Right lobe of liver (tissue), 4 donors: ENCODE measurements around the gene CNGB1.
"Not testable (repeated sequence)": the region's sequence is repeated elsewhere in the genome, so short reads cannot be mapped to it uniquely, and the experiment has no call there.

Experiments
- POLR2A ChIP-seq: fragments of 450-650 bp; IDR thresholded peaks from one replicate; pipeline ENCODE4 v1.6.1; 2017; ENCODE audit warnings: antibody characterized with exemption, mild to moderate bottlenecking
- TF ChIP-seq, protein P1 (sequence below), 4 donors: fragments of 200-600 bp in 3 of 4; fragments of 450-650 bp in 1 of 4; IDR thresholded peaks; one replicate each; pipeline versions ENCODE4 v1.5.1 to v1.8.0; 2016 to 2022; ENCODE audit warnings: antibody characterized with exemption in 4 of 4, mild to moderate bottlenecking in 2 of 4
- donor health status: DM: no; HTN: no; CAD: no.
- donor health status: DM: no; HTN: no; CAD: no.
- donor health status: DM: no; HTN: yes; CAD: no.

DNA sequence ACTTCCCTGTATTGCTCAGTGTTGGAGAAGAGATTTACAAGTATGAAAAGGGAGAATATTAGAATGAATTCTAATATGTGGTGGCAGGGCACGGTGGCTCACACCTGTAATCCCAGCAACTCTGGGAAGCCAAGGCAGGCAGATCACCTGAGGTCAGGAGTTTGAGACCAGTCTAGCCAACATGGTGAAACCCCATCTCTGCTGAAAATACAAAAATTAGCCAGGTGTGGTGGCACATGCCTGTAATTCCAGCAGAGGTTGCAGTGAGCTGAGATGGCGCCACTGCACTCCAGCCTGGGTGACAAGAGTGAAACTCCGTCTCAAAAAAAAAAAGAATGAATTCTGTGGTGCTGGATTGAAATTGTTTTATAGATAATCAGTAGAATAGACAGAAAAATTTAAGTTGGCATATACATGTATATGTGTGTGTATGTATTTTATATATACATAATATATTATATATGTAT, 75.8 kb downstream of the CNGB1 start:
- TF ChIP-seq, protein P1, sequence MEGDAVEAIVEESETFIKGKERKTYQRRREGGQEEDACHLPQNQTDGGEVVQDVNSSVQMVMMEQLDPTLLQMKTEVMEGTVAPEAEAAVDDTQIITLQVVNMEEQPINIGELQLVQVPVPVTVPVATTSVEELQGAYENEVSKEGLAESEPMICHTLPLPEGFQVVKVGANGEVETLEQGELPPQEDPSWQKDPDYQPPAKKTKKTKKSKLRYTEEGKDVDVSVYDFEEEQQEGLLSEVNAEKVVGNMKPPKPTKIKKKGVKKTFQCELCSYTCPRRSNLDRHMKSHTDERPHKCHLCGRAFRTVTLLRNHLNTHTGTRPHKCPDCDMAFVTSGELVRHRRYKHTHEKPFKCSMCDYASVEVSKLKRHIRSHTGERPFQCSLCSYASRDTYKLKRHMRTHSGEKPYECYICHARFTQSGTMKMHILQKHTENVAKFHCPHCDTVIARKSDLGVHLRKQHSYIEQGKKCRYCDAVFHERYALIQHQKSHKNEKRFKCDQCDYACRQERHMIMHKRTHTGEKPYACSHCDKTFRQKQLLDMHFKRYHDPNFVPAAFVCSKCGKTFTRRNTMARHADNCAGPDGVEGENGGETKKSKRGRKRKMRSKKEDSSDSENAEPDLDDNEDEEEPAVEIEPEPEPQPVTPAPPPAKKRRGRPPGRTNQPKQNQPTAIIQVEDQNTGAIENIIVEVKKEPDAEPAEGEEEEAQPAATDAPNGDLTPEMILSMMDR (IDR thresholded peaks at IDR 0.05): peak in 1 of 4 donors; percentile 4
- TF ChIP-seq POLR2A: not testable (repeated sequence)
